ENCODE results near the gene SMIM3. TPM values are rescaled to one million over a fixed set of nuclear protein-coding genes. Genes with fewer than 3 reads are reported as not detected.

The SMIM3 gene
- polyA plus RNA-seq, 3 donors, result 31.7 to 152 (median 114) TPM

Other genes with a start within 250 kb of the SMIM3 start
- gene SYNPO, start 138.1 kb upstream of the SMIM3 start, polyA plus RNA-seq, result 10 to 100 TPM; 15.8 to 66.8 (median 59.7) TPM
- under 1 TPM; 0.06 to 0.79 (median 0.24) TPM for gene MYOZ3, start 117.5 kb upstream of the SMIM3 start, polyA plus RNA-seq
- gene RBM22, start 77.7 kb upstream of the SMIM3 start, polyA plus RNA-seq, result 10 to 100 TPM; 17.0 to 24.4 (median 24.1) TPM
- gene DCTN4, start 19.7 kb upstream of the SMIM3 start, polyA plus RNA-seq, result 10 to 100 TPM; 22.5 to 24.3 (median 23.1) TPM
- gene IRGM, start 67.8 kb downstream of the SMIM3 start, polyA plus RNA-seq, result not detected
- 1 to 10 TPM; 1.8 to 3.3 (median 2.8) TPM for gene ZNF300, start 126.2 kb downstream of the SMIM3 start, polyA plus RNA-seq
- gene GPX3, start 241.8 kb downstream of the SMIM3 start, polyA plus RNA-seq, result 1,000 to 10,000 TPM in 2 of 3 donors, 100 to 1,000 TPM in 1; 431 to 7,652 (median 5,613) TPM

All from adipose tissue (tissue), 3 donors.